NOMO-1 treated with dmso at 0.1 percent for 144 hours (cell line): Measurements from ENCODE around the gene ZNF665.
"Not testable (repeated sequence)": the region's sequence is repeated elsewhere in the genome, so short reads cannot be mapped to it uniquely, and the experiment has no call there.

Experiments
- DNase-seq: peaks from one replicate; lab custom pipeline; 2025; ENCODE audit not compliant: unreplicated experiment; lab: John Stamatoyannopoulos, UW

ZNF665 gene

DNA sequence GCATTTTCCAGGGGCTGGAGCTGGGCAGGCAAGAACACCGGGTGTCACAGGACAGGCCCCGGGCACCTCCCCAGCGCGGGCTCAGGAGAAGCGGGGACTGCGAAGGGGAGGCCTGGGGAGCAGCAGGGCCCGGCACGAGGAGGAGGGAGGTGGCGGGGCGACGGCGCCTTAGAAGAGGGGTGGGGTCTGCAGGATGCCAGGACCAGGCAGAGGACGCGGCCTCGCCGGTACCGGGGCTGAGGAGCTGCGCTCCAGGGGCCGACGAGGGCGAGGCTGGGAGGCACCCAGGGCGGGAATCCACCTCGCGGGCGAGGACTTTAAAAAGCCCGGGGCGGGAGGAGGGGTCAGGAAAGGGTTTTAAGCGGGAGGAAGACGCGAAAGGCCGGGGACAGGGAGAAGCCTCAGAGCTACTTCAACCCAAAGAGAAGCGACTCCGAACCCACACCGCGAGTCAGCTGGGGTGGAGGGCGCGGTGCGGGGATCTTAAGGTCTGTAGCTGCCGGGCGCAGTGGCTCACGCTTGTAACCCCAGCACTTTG lies 35.0 kb downstream of the ZNF665 start:
- no peak for DNase-seq

DNA sequence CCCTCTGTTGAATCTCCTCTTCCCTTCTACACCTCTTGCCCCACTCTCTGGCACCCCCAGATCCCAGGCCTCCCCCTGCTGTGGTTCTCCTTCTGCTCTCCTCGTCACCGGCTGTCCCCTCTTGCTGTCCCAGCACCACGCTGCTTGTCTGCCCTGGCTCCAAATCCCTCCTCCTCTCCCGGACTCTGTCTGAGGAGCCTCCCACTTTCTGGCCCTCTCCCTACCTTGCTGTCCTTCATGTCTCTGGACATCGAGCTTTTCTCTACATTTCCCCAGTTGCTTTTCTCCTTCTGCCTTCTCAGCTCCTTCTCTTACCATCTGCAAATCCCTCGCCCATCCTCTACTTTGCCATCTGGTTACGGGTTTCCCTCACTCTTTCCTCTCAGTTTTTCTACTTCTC lies 35.5 kb downstream of the ZNF665 start:
- DNase-seq: no peak

DNA sequence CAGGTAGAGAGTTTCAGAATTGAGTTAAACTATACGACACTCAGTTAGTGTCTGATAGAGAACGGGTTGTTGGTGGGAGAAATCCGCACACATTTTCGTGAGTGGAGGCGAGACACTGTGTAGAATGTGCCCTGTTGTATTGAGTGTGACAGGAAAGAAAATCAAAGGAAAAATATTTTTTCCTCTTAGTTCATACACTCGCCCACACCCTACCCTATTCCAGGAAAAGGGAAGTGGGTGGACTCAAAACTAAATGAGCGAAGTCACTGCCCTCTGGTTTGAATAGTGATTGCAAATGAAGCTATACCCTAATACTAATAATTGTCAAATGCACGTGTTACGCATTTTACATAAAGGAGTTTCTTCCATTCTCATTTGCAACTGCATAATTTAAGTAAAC lies 36.3 kb downstream of the ZNF665 start:
- no peak for DNase-seq

DNA sequence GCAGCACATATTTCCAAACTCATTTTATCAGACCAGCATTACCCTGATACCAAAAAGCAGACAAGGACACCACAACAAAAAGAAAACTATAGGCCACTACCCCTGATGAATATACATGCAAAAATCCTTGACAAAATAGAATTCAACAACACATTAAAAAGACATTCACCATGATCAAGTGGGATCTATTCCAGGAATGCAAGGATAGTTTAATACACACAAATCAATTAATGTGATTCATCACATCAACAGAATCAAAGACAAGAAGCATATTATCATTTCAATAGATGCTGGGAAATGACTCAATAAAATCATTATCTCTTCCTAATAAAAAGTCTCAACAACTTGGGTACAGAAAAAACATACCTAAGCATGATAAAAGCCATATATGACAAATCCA lies 45.5 kb downstream of the ZNF665 start:
- no peak for DNase-seq

DNA sequence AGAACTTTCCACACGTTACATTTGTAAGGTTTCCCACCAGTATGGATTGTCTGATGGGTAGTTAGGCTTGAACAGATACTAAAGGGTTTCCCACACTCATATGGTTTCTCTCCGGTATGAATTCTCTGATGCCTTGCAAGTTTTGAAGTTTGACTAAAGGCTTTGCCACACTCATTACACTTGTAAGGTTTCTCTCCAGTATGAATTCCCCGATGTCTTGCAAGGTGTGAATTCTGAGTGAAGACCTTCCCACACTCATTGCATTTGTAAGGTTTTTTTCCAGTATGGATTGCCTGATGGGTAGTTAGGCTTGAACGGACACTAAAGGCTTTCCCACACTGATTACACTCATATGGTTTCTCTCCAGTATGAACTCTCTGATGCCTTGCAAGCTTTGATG lies 52.8 kb downstream of the ZNF665 start:
- no peak for DNase-seq

DNA sequence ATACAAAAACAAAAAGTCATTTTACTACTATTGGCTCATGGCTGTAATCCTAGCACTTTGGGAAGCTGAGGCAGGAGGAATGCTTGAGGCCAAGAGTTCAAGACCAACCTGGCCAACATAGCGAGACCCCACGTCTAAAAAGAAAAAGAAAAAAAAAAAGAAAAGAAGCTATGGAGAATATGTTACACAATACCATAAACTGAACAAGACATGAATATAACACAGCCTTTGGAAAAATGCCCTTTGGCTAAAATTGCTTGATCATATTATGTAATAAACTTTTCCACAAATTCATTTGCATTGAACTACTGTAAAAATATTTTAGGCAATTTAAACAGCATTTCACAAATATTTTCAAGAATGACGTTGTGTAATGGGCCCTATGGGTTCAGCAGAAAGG lies 56.7 kb downstream of the ZNF665 start:
- DNase-seq: no peak

DNA sequence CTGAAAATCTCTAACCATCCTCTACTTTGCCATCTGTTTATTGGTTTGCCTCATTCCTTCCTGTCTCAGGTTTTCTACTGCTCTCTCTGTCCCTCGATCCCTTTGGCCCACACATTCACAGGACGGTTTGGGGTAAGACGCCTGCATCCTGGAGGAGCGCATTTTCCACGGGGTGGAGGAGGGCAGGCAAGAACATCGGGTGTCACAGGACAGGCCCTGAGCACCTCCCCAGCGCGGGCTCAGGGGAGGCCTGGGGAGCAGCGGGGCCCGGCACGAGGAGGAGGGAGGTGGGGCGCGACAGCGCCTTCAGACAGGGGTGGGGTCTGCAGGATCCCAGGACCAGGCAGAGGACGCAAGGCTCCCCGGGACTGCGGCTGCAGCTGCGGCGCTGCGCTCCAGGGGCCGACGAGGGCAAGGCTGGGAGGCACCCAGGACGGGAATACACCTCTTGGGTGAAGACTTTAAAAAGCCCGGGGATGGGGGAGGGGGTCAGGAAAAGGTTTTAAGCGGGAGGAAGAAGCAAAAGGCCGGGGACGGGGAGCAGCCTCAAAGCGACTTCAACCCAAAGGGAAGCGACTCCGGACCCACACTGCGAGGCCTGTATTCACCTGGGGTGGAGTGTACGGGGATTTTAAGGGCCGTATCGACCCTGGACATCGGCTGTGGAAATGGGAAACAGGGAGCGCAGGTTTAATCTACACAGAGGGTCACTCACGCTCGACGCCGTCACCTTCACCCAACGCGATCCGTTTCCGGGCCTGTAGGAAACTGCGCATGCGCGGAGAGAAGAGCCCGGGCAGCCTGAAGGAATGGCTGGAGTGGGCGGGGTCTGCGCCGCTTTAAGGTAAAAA lies 60.8 kb downstream of the ZNF665 start, which contains the start of gene ZNF415:
Gene ZNF415 (minus strand): TSS at position 770 of the 851 bp plus-strand sequence. CDS start 10,234 bp downstream, outside the sequence.
- no peak for DNase-seq

DNA sequence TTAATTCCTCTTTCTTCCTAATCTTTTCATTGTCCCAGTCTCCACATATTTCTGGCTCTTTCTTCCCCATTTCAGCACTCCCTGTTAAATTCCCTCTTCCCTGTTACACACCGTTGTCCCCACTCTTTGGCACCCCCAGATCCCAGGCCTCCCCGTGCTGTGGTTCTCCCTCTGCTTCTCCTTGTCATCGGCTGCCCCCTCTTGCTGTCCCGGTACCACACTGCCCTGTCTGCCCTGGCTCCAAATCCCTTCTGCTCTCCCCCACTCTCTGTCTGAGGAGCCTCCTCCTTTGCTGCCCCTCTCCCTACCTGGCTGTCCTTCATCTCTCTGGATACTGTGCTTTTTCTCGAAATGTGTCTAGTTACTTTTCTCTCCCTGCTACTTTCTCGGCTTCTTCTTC lies 61.4 kb downstream of the ZNF665 start:
- no peak for DNase-seq

DNA sequence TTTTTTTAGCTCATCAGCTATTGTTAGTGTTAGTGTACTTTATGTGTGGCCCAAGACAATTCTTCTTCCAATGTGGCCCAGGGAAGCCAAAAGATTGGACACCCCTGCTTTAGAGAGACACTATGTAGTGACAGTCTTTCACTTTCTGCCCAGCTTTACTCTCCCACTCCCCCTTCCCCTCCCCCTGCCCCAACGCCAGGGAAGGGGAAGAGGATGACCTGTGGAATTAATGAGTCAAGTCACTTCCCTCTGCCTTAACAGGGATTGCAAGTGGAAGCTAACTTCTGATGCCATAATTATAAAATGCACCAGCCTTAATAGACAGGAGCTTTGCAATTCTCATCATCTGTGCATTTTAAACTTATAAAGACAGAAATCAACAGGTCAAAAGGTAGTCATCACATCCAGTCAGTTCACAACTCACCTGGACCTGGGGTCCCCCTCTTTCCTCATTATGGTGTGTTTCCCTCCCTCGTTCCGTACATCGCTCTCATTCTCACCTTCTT lies 62.0 kb downstream of the ZNF665 start:
- no peak for DNase-seq

DNA sequence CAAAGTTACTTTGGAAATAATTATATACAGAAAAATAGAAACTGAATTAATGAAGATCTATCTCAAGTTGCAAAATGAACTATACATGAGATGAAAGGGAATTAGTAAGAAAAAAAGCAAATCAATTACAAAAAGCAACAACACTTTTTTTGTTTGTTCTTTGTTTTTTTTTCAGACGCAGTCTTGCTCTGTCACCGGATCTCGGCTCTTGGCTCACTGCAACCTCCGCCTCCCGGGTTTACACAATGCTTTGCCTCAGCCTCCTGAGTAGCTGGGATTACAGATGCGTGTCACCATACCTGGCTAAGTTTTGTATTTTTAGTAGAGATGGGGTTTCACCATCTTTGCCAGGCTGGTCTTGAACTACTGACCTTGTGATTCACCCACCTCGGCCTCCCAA lies 62.7 kb downstream of the ZNF665 start:
- DNase-seq: no peak

DNA sequence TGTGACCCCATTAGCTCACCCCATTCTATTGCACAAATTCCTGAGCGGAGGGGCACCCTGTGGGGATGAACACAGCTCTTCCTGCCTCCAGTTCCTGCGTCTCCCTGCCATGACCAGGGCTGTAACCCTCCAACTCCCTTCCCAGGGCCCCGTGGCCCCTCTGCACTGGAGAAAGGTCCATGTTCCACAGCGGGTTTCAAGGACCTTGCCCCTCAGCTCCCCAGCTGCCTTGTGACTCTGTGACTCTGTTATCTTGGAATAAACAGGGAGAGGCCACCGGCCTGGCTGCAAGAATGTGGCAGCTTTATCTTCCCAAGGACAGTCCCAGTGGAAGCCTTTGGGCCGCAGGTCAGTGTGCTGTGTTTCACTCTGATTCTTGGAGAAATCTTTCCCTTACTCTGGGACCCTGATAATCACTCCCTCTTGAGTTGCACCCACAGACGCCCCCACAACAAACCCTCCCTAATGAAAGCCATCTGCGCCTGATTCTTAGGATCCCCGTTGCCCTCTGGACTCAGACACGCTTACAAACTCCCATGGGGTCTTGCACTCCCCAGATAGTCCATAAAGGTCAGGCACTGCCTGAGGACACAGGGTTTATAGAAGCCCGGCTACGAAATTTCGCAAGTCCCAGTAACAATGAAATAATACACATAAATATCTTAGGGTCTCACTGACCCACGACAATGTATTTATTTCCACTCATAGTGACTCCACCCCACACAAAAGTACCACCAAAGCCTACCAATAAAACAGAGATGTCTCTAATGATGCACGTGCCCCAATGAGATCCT lies 66.2 kb downstream of the ZNF665 start:
- DNase-seq: not testable (repeated sequence)

DNA sequence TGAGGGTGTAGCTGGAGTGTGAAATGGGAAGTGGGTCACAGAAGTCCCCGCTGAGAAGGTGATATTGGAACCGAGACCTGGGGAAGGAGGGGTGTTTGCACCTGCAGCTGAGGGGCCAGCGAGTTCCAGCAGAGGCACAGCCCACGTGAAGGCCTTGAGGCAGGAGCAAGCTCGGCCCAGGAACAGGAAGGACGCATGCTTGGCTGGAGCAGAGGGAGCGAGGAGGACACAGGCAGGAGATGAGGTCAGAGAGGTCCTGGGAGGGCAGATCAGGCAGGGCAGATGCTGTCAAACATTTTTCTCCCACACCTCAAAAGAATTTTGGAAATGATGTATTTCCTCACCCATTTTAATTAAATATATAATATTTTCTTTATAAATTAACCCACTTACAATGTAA lies 69.8 kb downstream of the ZNF665 start:
- no peak for DNase-seq
